ENCODE measurements around the gene OR8B8.
"Not testable (repeated sequence)": the region's sequence is repeated elsewhere in the genome, so short reads cannot be mapped to it uniquely, and the experiment has no call there.

OR8B8 gene

DNA sequence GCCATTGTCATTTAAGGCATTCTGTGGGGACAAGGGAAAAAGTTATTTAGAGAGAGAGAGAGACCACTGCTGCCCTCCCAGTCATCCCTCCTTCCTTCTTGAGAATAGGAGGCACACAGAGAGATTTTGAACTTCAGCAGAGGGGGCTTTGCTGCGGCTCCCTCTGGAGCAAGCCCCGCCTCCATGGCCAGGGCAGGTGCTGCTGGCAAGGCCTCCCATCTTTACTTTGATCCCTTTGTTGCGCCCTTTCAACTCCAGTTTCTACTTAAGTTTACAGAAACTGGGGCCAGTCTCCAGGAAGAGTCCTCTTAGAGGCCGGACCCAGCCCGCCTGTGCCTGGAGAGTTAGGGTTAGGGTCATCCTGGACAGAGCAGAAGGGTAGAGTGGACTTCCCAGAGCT is 4.4 kb downstream of the OR8B8 start:
- DNase-seq = no peak

GRCh38 chr11:124440608-124441007 is 4.9 kb downstream of the OR8B8 start:
- peak; percentile 22 for DNase-seq

DNA sequence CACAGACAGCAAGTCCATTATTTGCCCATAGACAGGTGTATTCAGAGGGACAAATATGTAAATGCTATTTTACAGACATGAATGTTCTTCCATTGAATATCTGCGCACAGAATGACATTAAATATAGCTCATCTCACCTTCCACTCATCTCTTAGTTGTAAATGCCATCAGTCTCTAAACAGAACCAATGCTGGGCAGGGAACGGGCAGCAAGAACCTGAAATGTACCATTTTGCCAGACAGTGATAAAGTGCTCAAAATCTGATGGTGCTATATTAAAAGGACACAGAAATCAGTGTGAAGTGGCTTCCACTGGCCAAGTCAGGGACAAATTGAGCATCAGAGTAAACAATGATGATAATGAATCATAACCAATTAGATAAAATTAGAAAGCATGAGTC is 10.8 kb downstream of the OR8B8 start:
- no peak for DNase-seq

- no peak for DNase-seq
Measured at GRCh38 chr11:124429599-124429998, 15.9 kb downstream of the OR8B8 start.

- no peak for DNase-seq
Measured at GRCh38 chr11:124424384-124424921, 21.0 kb downstream of the OR8B8 start, which contains the start of gene OR8B4. Gene OR8B4, minus strand, starts transcription at chr11:124424871. Its CDS starts 0 bp downstream, at chr11:124424871.

- no peak for DNase-seq
Measured at GRCh38 chr11:124421043-124421442, 24.5 kb downstream of the OR8B8 start.

- DNase-seq = peak; percentile 72
Measured at GRCh38 chr11:124415356-124415923, 30.1 kb downstream of the OR8B8 start.

DNA sequence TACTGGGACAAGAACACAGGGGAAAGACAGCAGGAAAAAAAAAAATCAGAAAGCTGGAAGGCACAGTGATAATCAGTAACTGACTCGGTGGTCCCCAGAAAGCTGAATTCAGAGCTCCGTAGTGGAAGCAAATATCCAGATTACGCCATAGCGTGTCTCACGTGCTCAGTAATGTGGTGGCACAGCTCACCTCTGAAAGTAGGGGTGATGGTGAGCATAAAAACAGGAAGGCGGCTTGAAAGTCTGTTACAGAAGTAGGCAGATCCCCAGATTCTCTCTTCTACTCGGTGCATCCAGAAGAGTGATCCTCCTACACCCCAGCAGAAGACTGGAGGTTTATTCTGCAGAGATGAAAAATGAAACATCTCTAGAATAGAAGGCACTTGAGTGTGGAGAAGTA is 35.6 kb downstream of the OR8B8 start:
- no peak for DNase-seq

DNA sequence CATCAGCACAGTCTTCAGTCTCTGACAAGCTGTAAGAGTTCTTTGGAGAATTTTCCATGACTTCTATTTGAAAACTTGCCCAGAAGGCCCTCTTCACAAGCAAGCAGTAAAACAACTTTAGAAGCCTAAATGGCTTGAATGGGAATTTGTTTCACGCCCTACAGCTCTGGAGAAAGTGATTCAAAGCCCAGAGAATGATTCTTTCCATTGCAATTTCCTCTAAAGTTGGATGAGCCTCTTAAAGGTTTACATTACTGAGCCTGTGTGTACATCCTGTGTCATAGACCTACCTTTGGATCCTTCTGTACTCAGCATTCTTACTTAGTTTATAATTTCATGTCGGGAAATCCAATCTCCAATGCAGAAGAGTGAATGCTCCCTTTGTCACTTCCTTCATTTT is 39.9 kb downstream of the OR8B8 start:
- DNase-seq = no peak

- DNase-seq = not testable (repeated sequence)
Measured at GRCh38 chr11:124403186-124403585, 42.3 kb downstream of the OR8B8 start.

GRCh38 chr11:124402326-124402922 is 43.1 kb downstream of the OR8B8 start:
- peak; percentile 86 for DNase-seq

- DNase-seq = no peak
Measured at GRCh38 chr11:124398924-124399323, 46.6 kb downstream of the OR8B8 start, which contains the start of gene OR8B3. Gene OR8B3, minus strand, starts transcription at chr11:124399024. Its CDS starts 1,673 bp downstream, at chr11:124397351.

DNA sequence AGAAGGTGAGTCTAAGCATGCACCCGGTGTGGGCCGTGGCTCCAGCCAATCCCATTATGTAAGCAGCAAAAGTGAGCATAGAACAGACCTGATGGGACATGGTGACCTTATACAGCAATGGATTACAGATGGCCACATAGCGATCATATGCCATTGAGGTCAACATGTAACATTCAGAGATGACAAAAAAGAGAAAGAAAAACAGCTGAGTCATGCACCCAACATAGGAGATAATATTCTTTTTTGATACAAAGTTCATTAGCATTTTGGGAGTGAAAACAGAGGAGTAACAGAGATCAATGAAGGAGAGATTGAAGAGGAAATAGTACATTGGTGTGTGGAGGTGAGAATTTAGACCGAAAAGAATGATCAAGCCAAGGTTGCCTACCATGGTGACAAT is 48.6 kb downstream of the OR8B8 start:
- DNase-seq = not testable (repeated sequence)

- DNase-seq = peak; percentile 40
Measured at GRCh38 chr11:124394408-124394807, 51.1 kb downstream of the OR8B8 start.

Data from hematopoietic multipotent progenitor cell treated with erythropoietin and hydrocortisone succinate and interleukin-3 and kit ligand, for 4 days (in vitro differentiated cells).